GM12872 (cell line): ENCODE results near the gene BLMH.

Experiments used
- TF ChIP-seq, protein P1 (sequence below): IDR thresholded peaks from 3 replicates; pipeline ENCODE4 v1.5.1; 2011; ENCODE audit warnings: low read depth, mild to moderate bottlenecking, low read length, moderate library complexity; ENCODE audit not compliant: insufficient read depth

Gene BLMH

DNA sequence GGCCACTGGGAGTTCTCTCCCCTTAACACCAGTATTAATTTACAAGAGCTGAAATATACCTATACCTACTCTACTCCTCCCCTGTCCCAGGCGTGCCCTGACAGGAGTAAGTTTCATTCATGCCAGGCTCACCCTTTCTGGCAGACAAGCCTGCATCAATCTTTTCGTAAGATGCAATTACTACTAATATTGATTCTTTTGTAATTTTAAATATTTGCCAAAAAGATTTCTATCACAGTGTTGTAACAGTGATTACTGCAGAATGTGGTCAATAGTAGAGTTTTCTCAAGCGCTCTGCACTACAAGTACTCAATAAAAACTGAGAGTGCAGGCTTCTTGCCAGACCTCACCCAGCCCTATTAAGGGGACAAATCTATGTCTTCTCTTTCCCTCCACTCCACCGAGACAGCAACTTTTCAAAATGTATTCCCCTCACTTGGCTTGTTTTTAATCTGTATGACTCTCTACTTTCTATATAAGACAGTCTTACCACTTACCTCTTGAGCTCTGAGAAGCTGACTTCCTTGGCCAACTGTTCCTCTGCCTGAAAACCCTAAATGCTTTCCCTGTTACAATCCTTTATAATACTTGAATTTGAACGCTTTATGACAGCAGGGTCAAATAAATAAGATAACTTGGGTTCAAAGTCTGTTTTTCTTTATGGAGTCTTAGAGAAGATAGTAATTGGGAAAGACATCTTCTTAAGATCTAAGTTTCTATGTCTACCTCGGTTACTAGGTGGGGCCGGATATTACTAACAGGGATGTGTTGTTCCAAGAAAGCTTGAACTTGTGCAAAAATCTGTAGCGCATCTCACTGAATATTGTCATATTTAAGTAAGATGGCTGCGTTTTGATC lies 42.0 kb upstream of the BLMH start, which contains the start of gene TMIGD1:
TSS of gene TMIGD1 (minus strand) at position 555 of the 858 bp plus-strand sequence. CDS start 1,924 bp downstream, outside the sequence.
- TF ChIP-seq, protein P1, sequence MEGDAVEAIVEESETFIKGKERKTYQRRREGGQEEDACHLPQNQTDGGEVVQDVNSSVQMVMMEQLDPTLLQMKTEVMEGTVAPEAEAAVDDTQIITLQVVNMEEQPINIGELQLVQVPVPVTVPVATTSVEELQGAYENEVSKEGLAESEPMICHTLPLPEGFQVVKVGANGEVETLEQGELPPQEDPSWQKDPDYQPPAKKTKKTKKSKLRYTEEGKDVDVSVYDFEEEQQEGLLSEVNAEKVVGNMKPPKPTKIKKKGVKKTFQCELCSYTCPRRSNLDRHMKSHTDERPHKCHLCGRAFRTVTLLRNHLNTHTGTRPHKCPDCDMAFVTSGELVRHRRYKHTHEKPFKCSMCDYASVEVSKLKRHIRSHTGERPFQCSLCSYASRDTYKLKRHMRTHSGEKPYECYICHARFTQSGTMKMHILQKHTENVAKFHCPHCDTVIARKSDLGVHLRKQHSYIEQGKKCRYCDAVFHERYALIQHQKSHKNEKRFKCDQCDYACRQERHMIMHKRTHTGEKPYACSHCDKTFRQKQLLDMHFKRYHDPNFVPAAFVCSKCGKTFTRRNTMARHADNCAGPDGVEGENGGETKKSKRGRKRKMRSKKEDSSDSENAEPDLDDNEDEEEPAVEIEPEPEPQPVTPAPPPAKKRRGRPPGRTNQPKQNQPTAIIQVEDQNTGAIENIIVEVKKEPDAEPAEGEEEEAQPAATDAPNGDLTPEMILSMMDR = no peak

DNA sequence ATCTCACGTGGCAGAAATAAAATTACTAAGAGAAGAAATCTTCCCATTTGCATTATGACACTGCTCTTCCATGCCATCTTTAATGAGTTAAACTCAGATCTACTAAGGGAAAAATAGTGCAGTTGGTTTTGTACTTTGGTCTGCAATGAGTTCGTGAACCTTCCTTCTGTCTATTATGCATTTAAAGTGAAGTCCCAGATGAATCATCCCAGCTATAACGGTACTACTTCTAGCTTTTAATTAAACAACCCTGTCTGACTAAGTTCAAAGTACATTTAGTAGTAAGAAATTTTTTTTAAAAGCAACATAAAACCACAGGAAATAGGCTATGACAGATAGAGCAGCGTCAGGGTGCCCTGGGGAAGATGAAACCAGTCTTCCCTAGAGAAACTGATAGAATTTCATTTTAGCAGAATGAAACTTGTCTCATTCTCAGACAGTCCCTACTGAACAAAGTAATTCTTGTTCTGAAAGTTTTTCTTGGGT lies 40.4 kb upstream of the BLMH start:
- TF ChIP-seq, protein P1 = no peak

DNA sequence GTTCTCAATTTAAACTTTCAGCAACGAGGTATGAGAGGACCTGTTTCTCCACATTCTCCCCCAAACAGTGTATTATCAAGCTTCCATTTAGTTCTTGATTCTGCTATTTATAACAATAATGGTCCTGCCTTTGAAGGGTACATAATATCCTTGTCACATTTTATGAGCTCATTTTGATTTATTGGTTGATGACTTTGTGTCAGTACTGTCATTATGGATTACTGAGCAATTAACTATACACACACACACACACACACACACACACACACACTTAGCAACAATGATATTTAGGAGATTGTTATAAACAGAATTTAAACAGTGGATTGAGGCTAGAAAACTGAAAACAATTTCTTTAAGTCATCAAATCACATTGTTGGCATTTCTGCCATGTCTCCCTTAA lies 35.1 kb upstream of the BLMH start:
- TF ChIP-seq, protein P1 = no peak

GRCh38 chr17:30324723-30325122 lies 33.0 kb upstream of the BLMH start:
- TF ChIP-seq, protein P1 = no peak

- TF ChIP-seq, protein P1 = no peak
Measured at GRCh38 chr17:30323895-30324319, 32.2 kb upstream of the BLMH start.

DNA sequence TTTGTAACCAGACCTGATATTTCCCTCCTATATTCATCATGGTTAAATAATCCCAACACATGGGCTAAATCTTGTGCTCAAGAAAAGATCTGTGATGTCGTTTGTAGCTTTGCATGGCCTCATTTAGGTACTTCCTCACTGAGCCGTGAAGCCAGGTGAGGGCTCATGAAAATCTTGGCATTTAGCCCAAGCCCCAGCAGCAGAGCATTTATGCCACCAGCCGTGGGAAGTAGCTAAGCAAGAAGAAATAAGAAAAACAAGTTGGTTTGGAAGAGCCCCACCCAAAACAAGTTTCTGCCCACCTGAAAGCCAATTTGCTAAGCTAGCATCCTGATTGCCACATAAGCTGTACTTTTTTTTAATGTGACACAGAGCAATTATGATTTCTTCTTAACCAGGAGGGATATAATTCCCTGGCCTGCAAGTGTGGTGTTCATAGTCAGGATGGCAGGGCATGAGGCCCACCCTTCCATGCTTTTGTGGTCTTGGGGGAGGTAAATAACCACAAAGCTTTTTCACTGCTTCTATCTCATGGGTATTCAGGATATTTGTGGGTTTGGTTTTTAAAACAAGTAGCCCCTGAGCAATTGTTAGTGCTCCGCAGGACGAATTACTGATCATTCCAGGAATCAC lies 31.6 kb upstream of the BLMH start:
- TF ChIP-seq, protein P1 = no peak

DNA sequence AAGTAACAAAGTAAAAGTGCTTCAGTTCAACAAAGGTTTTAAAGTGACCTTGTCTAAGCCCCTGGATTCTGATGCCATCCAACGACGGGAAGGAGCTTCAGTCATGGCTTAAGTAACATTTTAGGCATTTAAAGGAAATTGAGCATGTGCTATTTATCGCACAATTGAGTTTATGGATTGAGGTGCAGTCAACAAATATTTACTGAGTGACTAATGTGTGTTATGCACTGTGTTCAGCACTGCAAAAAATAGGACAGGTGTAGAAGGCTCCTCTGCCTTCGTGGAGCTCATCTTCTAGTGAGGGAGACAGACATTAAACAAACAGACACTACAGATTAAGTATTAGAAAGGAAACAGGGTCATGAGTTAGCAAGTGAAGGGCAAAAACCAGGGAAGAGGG lies 29.6 kb upstream of the BLMH start:
- TF ChIP-seq, protein P1 = no peak
